AG04450 (cell line): Measurements from ENCODE around the gene AKAP6. TPM values are rescaled to one million over a fixed set of nuclear protein-coding genes. Genes with fewer than 3 reads are reported as not detected.
"Not testable (repeated sequence)": the region's sequence is repeated elsewhere in the genome, so short reads cannot be mapped to it uniquely, and the experiment has no call there.

ENCODE experiments used
- CTCF ChIA-PET: fragments of 300-600, 350-600 bp; formaldehyde crosslinking; extraction: SDS; loops from one replicate; lab custom pipeline; 2022; ENCODE audit warnings: antibody characterized with exemption, inconsistent platforms; lab: Charles Lee
- POLR2A ChIA-PET: fragments of 350-600 bp; formaldehyde crosslinking; extraction: SDS; loops from one replicate; lab custom pipeline; 2021; ENCODE audit warnings: antibody characterized with exemption, inconsistent platforms; lab: Yijun Ruan, JAX
- DNase-seq: peaks from one replicate; pipeline ENCODE4 v3.0.0-alpha.2; 2011; ENCODE audit warnings: low read depth, low spot score
- H3K27ac ChIP-seq: one replicate; pipeline ENCODE4 v1.5.1; 2012; ENCODE audit warnings: low read depth, low read length, control low read depth
- H3K27me3 ChIP-seq: one replicate; pipeline ENCODE4 v1.6.0; 2012; ENCODE audit warnings: low read length; ENCODE audit not compliant: control insufficient read depth, insufficient read depth
- H3K4me3 ChIP-seq: 2 replicates; pipeline ENCODE4 v1.5.1; 2011; ENCODE audit warnings: mild to moderate bottlenecking, low read depth, low read length, control low read depth
- H3K9me3 ChIP-seq: 2 replicates; pipeline ENCODE4 v1.5.1; 2012; ENCODE audit warnings: low read length; ENCODE audit not compliant: control insufficient read depth, insufficient read depth
- polyA plus RNA-seq: library from polyadenylated mRNA; depleted of rRNA; stranded (reverse); fragments of >200 nt; gene quantifications from 2 replicates; pipeline ENCODE4 v1.2.3, GENCODE V29; 2011
- TF ChIP-seq, protein P1 (sequence below): IDR thresholded peaks from 2 replicates; pipeline ENCODE4 v1.5.1; 2011; ENCODE audit warnings: low read depth, low read length, control low read depth, inconsistent platforms

The AKAP6 gene
- polyA plus RNA-seq, 1 experiment, result 0.78 TPM

DNA sequence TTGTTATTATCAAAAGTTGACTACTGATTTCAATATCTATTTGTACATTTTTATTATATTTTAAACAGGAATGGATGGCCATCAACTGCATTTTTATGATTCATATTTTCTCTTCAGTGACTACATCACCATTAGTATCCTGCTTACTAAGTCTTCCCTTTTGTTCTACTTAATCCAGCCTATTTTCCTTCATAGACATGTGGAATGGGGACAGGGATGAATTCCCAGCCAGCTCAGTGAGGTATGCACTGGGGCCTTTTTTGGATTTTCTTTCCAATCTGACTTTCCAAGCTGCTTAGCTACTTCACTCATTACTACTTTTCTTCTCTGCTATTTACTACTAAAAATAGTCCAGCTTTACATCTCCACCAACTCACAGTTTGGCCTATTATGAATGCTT, 38.4 kb downstream of the AKAP6 start:
- ChIA-PET POLR2A (no interaction called here), CTCF (interaction anchor here (0.7 to 1.3 kb wide), 3 partner anchors 12 to 102 kb away, joined by 3 read pairs; no protein-coding TSS in a partner anchor)
- no peak for DNase-seq
- H3K27me3 ChIP-seq, result peaks cover 2% of the 10 kb centered on the region
- no peaks in the 10 kb centered on the region for H3K9me3 ChIP-seq
- no peak overlapping the region for H3K27ac ChIP-seq
- TF ChIP-seq, protein P1, sequence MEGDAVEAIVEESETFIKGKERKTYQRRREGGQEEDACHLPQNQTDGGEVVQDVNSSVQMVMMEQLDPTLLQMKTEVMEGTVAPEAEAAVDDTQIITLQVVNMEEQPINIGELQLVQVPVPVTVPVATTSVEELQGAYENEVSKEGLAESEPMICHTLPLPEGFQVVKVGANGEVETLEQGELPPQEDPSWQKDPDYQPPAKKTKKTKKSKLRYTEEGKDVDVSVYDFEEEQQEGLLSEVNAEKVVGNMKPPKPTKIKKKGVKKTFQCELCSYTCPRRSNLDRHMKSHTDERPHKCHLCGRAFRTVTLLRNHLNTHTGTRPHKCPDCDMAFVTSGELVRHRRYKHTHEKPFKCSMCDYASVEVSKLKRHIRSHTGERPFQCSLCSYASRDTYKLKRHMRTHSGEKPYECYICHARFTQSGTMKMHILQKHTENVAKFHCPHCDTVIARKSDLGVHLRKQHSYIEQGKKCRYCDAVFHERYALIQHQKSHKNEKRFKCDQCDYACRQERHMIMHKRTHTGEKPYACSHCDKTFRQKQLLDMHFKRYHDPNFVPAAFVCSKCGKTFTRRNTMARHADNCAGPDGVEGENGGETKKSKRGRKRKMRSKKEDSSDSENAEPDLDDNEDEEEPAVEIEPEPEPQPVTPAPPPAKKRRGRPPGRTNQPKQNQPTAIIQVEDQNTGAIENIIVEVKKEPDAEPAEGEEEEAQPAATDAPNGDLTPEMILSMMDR, result no peak
- H3K4me3 ChIP-seq, result no peak overlapping the region

DNA sequence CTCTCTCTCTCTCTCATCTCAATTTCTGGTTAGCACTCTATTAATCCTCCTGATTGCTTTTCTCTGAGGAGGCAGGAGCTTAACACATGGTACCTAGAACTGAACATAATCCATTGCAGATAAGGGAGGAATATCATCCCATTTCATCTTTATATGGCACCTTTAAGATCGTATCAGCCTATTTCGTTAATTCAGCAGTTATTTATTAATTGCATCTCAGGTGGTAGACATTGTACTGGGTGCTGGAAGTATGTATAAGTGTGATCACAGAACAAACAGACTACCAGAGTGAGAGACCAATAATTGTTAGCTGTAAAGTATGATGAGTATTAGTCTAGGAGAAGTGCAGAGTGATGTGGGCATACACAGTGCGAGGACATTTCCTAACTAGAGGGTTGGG, 39.0 kb downstream of the AKAP6 start:
- Histone ChIP-seq H3K27me3 (peaks cover 2% of the 10 kb centered on the region), H3K9me3 (no peaks in the 10 kb centered on the region), H3K27ac (no peak overlapping the region), H3K4me3 (no peak overlapping the region)
- TF ChIP-seq, protein P1, result no peak
- no peak for DNase-seq
- ChIA-PET CTCF (interaction anchor here (0.7 kb wide), 1 partner anchor 101 kb away, joined by 3 read pairs; no protein-coding TSS in a partner anchor), POLR2A (no interaction called here)

DNA sequence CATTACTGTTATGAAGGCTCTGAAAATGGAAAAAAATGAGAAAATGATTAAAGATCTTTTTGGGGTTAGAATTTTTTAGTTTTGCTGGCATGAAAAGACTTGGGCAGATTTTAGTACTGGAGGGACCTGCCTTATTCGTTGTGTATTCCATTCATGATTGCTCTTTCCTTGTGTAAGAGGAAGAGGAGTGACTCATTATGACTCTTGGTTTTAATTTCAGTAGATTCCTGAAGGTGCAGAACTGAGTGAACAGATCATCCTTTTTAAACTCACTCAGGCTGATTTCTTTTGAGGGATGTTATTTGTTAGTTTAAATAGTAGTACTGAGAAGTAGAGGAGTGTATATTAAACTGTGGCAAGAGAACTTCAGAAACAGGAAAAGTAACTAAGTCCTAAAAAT, 41.6 kb downstream of the AKAP6 start:
- TF ChIP-seq, protein P1, result no peak
- ChIA-PET POLR2A (no interaction called here), CTCF (interaction anchor here (1.3 to 1.6 kb wide), 2 partner anchors 12 to 143 kb away, joined by 4 read pairs; no protein-coding TSS in a partner anchor)
- Histone ChIP-seq H3K27ac (no peak overlapping the region), H3K4me3 (no peak overlapping the region), H3K27me3 (no peaks in the 10 kb centered on the region), H3K9me3 (no peaks in the 10 kb centered on the region)
- DNase-seq, result peak; percentile 43

DNA sequence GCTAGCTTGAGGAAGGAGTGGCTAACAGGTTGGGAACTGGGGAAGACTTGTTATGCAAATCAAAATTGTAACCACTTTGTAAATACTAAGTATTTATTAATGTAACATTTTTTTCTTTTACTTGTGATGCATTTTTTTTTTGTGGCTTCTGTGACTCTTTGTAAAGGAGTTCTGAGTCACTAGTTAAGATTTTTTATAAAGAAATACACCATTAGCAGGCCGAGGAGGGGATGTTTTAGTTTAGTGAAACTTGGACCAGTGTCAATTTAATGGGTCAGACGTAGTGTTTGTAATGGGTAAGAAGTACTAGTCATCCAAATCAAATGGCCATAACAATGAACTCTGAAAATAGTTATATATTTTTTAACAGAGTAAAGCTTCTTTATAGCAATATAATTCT, 43.1 kb downstream of the AKAP6 start:
- no peak overlapping the region for H3K4me3 ChIP-seq
- H3K27me3 ChIP-seq, result no peaks in the 10 kb centered on the region
- DNase-seq, result peak; percentile 87
- ChIA-PET CTCF (interaction anchor here (0.7 to 1.9 kb wide), 3 partner anchors 11 to 142 kb away, joined by 3 to 5 read pairs (median 4); no protein-coding TSS in a partner anchor), POLR2A (interaction anchor here (0.6 to 0.7 kb wide), 2 partner anchors 120 to 797 kb away, joined by 4 to 16 read pairs; no protein-coding TSS in a partner anchor)
- H3K9me3 ChIP-seq, result no peaks in the 10 kb centered on the region
- TF ChIP-seq, protein P1, result no peak
- no peak overlapping the region for H3K27ac ChIP-seq

DNA sequence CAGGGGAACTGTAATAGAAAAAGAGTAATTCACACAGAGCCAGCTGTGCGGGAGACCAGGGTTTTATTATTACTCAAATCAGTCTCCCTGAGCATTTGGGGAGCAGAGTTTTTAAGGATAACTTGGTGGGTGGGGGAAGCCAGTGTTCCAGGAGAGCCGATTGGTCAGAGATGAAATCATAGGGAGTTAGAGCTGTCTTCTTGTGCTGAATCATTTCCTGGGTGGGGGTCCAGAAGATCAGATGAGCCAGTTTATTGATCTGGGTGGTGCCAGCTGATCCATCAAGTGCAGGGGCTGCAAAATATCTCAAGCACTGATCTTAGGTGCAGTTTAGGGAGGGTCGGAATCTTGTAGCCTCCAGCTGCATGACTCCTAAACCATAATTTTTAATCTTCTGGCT, 44.1 kb downstream of the AKAP6 start:
- not testable (repeated sequence) for H3K27ac ChIP-seq
- CTCF ChIA-PET, result interaction anchor here (0.6 to 1.9 kb wide), 2 partner anchors 9 to 426 kb away, joined by 5 to 8 read pairs; no protein-coding TSS in a partner anchor

More for the DNA sequence above, 44.1 kb downstream of the AKAP6 start:
- not testable (repeated sequence) for H3K27me3 ChIP-seq, H3K4me3 ChIP-seq, DNase-seq, H3K9me3 ChIP-seq
- POLR2A ChIA-PET, result interaction anchor here (0.7 kb wide), 1 partner anchor 545 kb away, joined by 3 read pairs; no protein-coding TSS in a partner anchor
